COLO668 (cell line): Measurements from ENCODE around the gene GNA12.

Source experiments
- DNase-seq: peaks from one replicate; lab custom pipeline; 2025; ENCODE audit not compliant: unreplicated experiment; lab: John Stamatoyannopoulos, UW

GNA12 gene, protein sequence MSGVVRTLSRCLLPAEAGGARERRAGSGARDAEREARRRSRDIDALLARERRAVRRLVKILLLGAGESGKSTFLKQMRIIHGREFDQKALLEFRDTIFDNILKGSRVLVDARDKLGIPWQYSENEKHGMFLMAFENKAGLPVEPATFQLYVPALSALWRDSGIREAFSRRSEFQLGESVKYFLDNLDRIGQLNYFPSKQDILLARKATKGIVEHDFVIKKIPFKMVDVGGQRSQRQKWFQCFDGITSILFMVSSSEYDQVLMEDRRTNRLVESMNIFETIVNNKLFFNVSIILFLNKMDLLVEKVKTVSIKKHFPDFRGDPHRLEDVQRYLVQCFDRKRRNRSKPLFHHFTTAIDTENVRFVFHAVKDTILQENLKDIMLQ

DNA sequence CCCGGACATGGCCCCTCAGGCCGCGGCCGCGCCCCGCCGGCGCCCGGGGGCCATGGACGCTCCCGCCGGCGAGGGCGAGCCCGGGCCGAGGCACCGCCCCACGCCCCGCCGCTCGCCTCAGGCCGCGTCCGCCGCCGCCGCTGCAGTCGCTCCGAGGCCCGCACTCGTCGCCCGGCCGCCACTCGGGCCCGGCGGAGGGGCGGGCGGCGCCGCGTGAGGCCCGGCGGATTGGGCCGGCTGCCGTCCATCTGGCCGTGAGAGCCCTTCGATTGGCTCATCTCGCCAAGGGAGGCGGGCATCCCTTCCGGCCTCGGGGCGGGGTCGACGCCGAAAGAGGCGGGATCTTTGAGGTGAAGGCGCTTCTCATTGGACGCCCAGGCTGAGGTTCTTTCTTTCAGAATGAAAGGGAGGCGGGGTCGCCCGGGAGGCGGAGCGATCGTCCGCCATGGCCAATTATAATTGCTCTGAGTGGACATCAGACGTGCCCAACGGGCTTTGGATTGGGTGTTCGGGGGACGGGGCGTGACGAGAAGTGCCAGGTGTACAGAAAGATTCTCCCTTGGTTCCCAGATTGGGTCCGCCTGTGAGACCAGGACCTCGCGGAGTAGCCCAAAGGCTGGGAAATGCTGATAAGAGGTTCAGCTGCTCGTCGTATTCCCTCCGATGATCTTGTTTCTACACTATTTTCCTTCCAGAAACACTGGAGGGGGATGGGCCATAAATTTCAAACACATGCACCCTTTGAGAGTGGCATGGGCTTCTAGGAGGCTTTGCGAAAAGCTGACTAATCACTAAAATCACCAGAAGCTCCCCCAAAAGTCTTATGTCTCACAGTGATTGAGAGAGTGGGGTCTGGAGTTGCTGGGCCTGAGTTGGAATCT, at the start of gene GNA12:
Gene GNA12, minus strand, starts transcription at position 156 of the 881 bp plus-strand sequence. Its CDS starts 147 bp downstream, at position 9.
- peak; percentile 99 for DNase-seq

DNA sequence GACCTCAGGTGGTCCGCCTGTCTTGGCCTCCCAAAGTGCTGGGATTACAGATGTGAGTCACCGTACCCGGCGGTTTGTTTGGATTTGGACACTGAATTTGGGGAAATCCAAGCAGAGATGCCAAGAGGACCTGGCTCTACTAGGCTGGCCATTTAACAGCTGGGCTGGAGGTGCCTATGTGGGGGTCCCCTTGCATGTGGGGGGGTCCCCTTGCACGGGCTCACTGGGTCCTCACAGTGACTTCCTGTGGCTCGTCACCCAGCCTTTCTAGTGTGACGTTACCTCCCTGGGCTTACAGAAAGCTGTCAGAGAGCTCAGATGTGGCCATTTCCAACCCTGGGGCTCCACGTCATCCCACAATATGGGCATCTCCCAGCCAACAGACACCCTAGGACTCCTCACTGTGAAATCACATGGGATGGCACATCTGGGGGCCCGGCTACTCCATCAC, 49.3 kb upstream of the GNA12 start:
- no peak for DNase-seq

DNA sequence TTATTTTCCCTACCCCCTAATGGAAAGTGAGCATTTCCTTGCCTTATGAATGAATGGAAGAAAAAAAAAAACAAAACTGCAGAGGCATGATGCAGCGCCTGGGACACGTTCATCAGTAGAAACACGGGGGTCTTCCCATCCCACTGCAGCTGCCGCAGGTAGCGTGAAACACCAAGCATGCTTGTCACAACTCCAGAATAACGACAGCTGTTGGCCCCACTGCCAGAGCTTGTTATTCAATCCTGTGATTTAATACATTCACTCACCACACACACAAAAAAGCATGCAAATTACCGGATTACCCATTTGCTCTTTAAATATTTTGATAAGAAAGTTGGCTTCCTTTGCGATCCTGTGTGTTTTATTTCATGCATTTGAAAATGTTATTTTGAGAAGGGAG, 48.4 kb upstream of the GNA12 start:
- no peak for DNase-seq

DNA sequence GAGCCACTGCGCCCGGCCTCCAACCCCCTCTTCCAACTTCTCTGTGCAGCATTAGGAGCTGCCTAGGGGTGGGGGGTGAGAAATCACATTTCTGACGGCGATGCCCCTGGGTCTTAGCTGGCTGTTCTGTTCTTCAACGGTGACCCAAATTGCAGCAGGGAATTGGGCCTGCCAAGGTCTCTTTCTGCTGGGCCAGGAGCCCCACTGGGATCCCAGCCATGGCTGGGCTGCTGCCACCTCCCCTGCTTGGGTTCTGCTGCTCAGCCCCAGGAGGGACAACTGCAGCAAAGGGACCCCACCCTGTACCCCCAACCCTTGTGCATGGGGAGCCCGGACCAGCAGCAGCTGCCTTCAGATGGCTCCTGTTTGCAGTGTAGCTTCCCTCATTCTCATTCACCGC, 43.7 kb upstream of the GNA12 start:
- no peak for DNase-seq

DNA sequence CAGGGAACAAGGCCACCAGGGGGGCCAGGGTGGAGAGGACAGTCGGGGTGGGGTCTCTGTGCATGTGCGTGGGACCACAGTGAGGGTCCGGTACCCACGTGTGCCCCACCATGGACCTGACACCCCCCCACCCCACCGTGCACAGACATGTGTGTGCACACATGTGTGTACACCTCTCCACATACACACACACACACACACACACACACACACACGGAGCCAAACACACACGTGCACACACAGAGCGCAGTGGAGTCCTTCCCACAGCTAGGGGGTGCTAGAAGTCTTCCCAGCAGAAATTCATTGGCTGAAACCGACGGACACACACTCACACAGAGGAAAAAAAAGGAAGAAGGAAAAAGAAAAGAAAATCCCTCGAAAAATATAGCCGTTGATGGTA, 42.8 kb upstream of the GNA12 start:
- peak; percentile 71 for DNase-seq

DNA sequence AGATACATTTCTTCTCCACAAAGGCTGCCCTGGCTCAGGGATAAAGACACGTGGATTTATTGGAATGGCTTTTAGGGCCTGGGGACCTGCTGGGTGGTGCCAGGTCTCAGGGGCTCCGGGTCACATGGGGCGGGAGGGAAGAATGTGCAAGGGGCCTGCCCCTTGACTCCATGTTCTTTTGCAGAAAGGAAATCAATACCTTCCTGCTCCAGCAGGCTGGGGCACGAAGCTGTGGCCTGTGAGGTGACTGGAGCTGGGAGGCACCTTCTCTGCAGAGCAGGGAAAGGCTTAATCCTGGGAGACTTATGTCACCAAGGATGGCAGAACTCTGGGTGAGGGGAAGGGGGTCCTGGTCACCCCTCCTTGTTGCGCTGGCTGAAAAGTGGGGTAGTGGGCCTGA, 42.3 kb upstream of the GNA12 start:
- no peak for DNase-seq

DNA sequence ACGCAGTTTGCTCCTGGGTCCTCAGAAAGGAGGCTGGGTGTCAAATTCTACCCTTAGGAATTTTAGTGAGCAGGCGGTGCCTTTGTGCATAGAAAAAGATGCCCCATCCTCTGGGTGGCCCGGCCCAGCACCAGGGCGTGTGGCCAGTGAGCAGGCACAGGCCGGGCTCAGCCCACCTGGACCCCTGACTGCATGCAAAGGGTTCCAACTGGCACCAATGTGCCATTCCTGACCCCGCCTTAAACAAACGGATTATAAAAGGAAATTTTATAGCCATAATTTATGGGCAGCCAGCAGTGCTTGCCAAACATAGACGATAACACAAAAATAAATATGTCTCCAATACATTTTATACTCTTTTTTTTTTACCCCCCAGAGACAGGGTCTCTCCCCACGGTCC, 40.1 kb upstream of the GNA12 start:
- DNase-seq = no peak

DNA sequence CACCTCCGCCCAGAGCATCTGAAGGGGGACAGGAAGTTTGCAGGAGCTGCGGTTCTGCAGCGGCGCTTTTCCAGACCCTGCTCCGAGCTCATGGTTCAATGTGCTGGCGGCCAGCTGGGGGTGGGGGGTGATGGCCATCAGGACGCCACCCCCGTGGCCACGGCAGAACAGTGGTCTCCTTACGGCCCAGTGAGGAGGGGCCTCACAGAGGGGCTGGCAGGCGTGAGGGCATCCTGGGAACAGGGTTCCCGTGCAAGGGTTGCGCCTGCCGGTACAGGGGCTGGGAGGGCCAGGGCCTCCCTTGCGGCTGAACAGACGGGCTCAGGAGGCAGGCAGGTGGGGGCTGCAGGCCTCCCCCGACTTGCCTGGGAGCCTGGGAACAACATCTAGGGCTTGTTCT, 39.0 kb upstream of the GNA12 start:
- no peak for DNase-seq

DNA sequence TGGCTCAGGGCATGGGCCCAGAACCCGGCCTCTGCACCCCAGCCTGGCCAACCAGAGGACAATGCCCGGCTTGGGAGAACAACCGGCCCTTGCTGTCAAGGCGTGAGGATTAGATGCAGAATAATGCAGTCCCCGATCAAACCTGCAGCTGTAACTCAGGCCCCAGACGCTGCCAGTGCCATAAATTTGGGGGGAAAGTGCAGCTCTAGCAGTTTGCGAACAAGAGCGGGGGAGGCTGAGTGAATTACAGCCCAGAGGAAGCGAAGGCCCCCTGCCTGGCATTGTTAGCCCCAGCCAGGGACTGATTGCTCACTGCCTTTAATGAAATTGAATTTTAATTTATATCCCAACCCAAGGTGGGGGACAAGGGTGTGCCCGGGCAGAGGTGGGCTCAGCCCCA, 38.0 kb upstream of the GNA12 start:
- no peak for DNase-seq

DNA sequence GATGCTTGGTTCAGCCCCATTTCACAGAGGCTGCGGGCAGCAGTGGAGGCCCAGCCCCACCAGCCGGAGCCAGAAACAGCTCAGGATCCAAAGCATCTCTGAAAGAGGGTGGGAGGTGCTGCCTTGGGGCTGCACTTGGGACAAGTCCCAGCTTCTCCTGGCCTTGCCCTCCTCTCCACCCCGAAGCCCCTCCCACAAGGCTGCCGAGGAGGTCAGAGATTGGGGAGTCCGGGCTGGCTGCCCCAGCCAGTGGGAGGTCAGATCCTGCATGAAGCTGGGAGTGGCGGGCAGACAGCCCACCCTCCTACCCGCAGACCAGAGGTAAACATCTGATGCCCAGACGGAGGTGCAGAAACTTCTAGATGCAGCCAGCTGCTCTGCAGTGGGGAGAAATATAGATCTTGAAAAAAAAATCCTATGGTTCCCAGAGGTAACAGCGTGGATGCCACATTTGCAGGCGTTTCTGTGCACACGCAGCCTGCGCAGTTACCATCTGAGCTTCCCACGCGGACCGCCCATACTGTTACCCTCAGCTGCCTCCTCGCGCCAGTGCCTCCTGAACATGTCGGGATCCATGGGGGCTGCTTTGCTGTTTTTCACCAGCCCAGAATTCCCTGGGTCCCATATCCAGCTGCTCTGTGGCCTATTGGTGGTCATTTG, 36.9 kb upstream of the GNA12 start:
- DNase-seq = no peak

DNA sequence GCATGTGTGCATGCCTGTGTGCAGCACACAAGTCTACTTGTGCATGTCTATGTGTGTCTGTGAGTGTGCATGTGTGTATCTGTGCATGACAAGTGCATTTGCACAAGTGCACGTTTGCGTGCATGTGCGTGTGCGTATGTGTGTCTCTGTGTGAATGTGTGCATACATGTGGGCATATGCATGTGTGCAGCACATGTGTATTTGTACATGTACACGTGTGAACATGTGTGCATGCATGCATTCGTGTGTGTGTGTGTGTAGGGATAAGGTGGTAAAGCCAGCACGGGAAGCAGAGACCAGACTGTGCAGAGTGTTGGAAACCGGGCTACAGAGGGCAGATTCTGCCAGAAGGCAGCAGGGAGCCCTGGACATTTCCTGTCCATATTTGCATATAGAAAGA, 35.9 kb upstream of the GNA12 start:
- no peak for DNase-seq

DNA sequence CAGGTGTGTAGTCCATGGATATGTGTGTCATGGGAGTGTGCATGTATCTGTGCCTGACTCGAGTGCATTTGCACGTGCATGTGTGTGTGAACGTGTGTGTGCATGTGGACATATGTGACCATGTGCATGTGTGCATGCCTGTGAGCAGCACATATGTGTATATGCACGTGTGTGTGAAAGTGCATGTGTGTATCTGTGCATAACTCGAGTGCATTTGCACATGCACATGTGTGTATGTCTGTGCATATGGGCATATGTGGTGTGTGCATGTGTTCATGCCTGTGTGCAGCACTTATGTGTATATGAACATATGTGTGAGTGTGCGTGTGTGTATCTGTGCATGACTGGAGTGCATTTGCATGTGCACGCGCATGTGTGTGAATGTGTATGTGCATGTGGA, 35.2 kb upstream of the GNA12 start:
- DNase-seq = no peak

DNA sequence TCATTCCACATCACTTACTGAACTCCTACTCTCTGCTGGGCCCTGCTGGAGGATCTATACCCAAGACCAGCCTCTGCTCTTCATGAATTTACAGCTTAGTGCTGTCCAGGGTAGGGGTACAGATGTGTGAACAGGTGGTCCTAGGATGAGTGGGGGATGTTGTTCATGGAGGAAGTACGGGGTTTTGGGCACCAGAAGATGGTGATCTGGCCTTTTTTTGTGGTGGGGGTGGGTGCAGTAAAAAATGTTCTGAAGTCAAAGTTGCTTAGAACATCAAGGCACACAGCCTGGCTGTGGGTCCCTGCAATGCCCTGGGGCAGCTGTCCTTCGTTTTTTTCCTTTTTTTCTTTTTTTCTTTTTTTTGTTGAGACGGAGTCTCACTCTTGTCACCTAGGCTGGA, 34.2 kb upstream of the GNA12 start:
- no peak for DNase-seq

DNA sequence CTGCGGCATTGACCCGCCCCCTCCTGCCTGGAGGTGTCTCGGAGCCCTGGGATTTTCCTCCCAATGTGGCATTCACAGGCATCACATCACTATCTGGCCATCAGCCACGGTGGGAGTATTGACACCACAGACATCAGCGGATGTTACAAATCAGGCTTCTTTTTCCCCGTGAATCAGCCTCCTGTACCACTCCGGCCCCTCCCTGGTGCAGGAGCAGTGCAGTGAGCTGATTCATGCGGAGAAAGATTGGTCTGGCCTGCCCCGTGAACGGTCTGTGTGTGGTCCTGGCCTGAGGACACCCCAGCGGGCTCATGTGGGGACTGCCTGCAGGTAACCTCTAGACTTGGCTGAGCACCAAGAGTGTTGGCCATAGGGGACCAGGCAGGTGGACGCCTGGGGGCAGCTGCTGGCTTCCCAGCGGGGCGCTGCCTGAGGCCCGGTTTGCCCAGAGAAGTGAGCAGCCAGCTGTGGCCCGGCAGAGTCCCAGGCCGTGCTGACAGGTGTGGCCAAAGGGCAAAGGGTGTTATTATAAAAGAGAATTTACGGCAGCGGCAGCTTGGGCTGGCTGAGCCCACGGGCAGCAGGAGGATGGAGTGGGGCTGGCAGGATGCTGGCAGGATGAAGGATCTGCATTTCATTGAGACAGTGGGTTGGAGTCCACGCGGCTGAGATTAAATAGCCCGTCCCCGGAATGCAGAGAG, 32.1 kb upstream of the GNA12 start:
- DNase-seq = peak; percentile 93

DNA sequence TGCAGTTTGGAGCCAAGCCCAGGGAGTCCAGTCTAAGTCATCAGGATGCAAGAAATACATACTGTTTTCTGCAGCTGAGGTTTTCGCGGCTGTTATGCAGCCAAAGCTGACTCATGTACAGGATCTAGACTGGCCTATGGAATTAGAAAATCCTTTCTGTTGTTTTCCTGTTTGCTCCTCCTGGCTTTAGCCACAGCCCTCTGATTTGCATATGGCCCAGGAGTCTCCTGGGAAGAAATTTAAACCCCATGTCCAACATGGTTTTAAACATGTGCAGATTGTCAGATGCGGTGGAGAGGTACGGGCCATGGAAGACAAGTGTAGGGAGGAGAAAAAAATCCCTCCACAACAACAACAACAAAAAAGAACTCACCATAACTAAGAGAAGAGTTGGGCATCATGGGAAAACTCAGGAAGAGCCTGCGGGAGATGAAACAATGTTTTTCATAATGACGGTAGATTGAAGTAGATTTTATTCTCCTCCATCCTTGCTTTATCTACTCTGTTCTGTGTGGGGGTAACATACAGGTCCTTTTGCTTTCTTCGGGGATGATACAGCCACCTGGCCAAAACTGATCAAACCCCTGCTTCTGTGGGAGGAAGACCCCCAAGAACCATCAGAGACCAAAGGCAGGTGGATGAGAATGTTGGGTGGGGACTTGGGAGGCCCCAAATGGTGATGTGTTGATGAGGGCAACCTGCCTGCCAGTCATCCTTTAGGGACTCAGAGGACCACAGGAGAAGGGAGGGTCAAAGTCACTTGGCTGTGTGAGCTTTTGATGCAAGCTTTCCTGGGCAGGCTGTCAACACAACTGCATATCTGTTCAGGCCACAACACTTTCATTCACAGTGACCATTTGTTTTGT, 29.8 kb upstream of the GNA12 start:
- peak; percentile 44 for DNase-seq

DNA sequence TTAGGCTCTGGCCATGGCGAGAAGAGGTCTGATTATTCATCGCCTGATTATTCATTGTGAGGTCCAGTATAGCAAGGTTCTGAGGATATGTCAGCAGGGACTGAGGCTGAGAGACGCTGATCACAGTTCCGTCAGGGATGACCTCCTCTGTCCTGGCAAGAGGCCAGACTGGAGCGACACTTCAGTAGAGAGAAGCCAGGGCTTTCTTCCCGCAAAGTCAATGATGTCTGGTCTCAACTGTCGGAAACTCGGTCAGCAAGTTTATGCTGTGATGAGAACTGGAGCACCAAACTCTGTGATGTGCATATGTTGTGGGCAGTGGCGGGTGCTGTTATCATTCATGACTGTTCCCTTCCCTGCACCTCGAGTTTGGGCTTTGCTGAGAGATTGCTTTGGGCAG, 29.0 kb upstream of the GNA12 start:
- DNase-seq = peak; percentile 88

DNA sequence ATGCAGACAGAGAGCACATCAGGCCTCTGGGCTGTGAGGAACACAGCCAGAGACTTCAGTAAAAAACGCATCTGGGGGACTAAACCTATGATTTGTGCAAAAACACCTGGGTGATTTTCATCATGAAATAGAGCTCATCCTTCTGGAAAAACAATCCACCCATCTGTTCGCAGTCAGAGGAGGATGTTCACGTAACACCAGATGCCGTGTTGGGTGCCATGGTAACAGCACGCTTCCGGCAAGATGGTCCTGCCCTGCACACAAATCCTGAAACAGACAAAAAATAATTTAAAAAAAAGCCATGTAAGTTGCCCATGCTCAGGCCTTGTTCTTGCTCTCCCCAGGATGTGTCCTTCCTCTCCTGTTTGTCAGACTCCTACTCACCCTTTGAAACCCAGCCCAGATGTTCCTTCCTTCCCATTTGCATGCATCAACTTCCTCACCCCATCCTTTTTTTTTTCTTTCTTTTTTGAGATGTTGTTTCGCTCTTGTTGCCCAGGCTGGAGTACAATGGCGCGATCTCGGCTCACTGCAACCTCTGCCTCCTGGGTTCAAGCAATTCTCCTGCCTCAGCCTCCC, 28.3 kb upstream of the GNA12 start:
- no peak for DNase-seq

DNA sequence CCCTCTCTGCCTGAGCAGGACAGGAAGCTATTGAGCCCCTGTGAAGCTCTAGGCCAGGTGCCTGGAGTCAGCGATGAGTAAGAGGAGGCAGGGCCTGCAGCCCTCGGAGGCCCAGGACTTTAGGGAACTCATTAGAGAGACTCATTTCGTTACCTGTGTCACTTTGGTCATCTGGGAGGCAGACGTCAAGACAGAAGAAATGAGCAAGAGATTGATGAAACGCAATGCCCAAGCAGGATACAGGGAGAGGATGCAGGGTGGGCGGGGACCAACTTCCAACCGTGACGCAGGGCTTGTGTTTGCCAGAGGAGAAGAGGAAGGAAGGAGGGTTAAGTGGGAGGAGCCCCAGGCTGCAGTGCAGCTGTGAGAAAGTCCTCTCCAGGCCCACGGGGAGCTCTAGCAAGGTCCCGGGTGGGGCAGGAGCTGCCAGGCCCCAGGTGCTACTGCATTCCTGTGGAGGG, 26.4 kb upstream of the GNA12 start:
- DNase-seq = peak; percentile 65

DNA sequence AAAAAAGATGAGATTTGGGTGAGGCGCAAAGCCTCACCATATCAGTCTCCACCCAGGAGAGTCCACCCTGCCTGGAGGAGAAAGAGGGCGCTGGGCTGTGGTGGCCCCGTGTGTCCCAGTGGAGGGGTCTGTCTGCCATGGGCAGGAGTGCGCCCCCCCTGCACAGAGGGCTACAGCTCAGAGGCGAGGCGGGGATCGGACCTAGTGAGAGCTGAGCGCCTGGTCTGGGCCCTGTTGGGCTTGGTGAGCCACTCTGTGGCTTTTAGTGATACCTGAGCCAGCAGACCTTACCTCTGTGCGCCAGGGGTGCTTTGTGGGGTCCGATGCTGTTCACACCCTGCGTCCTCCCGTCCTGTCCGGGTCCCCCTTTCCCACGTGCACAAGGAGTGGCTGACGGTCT, 25.9 kb upstream of the GNA12 start:
- no peak for DNase-seq

DNA sequence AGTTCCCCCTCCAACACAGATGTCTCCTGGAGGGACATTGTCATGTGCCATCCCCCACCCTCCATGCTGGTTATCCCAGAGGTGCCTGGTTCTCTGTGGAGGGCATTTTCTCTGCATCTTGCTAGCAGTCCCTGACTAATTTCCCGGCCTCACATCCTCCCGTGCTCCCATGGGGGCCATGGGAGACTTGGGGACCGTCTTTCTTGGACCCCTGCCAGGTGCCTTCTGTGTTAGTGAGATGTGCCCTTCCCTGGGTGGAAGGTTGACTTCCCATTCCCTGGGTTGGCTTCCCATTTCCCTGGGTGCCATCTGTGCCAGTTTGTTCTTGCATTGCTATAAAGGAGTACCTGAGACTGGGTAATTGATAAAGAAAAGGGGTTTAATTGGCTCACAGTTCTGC, 22.5 kb upstream of the GNA12 start:
- no peak for DNase-seq
